ENCODE measurements around the gene RASAL2.

GRCh38 chr1:178518894-178519293 is 425.0 kb downstream of the RASAL2 start:
- no peak for TF ChIP-seq POLR2A (IDR thresholded peaks at IDR 0.05; ENCODE audit: low read length)
- no peak for TF ChIP-seq GATA1 (IDR thresholded peaks at IDR 0.05; ENCODE audit: low read depth, low read length)

All from erythroblast (primary cell).